HepG2 (cell line): Measurements from ENCODE around the gene ADAP2. TPM values are rescaled to one million over a fixed set of nuclear protein-coding genes. Genes with fewer than 3 reads are reported as not detected.

Experiments used
- ARID5B ChIP-seq: IDR thresholded peaks from 2 replicates; pipeline ENCODE4 v1.4.0; 2020; ENCODE audit warnings: mild to moderate bottlenecking, missing genetic modification reagents
- MTF1 ChIP-seq: sonication (generic); formaldehyde crosslinking; IDR thresholded peaks from 2 replicates; pipeline ENCODE4 v1.5.0; 2020; ENCODE audit warnings: missing genetic modification reagents
- NAIF1 ChIP-seq: sonication (generic); formaldehyde crosslinking; IDR thresholded peaks from 2 replicates; pipeline ENCODE4 v1.5.0; 2020; ENCODE audit warnings: mild to moderate bottlenecking, missing genetic modification reagents, borderline replicate concordance
- RNF2 ChIP-seq: fragments of 450-650 bp; conservative IDR thresholded peaks from 2 replicates; pipeline ENCODE4 v1.6.1; 2016; ENCODE audit warnings: low read depth
- SALL1 ChIP-seq: sonication (generic); formaldehyde crosslinking; IDR thresholded peaks from 2 replicates; pipeline ENCODE4 v1.8.0; 2022; ENCODE audit warnings: mild to moderate bottlenecking, missing genetic modification reagents
- SMAD9 ChIP-seq: sonication (generic); formaldehyde crosslinking; IDR thresholded peaks from 2 replicates; pipeline ENCODE4 v1.5.1; 2020; ENCODE audit warnings: mild to moderate bottlenecking, missing genetic modification reagents
- SMARCE1 ChIP-seq: fragments of 450-650 bp; IDR thresholded peaks from 2 replicates; pipeline ENCODE4 v1.6.1; 2017; ENCODE audit warnings: borderline replicate concordance
- SUZ12 ChIP-seq: fragments of 150-350 bp; IDR thresholded peaks from 2 replicates; pipeline ENCODE4 v1.6.1; 2014; ENCODE audit warnings: low read depth, low read length
- YEATS4 ChIP-seq: sonication (generic); formaldehyde crosslinking; IDR thresholded peaks from 2 replicates; pipeline ENCODE4 v1.4.0; 2020; ENCODE audit warnings: missing genetic modification reagents, borderline replicate concordance
- ZNF230 ChIP-seq: sonication (generic); formaldehyde crosslinking; IDR thresholded peaks from 2 replicates; pipeline ENCODE4 v1.4.0; 2020; ENCODE audit warnings: mild to moderate bottlenecking, missing genetic modification reagents
- ZNF407 ChIP-seq: sonication (generic); formaldehyde crosslinking; IDR thresholded peaks from one replicate; pipeline ENCODE4 v1.5.1; 2020; ENCODE audit warnings: mild to moderate bottlenecking, missing genetic modification reagents; ENCODE audit errors: not compliant biosample characterization
- ZNF496 ChIP-seq: sonication (generic); formaldehyde crosslinking; IDR thresholded peaks from 2 replicates; pipeline ENCODE4 v1.8.1; 2023; ENCODE audit warnings: mild to moderate bottlenecking, moderate library complexity, missing genetic modification reagents; ENCODE audit not compliant: insufficient replicate concordance
- ZNF615 ChIP-seq: sonication (generic); formaldehyde crosslinking; IDR thresholded peaks from 2 replicates; pipeline ENCODE4 v1.5.0; 2020; ENCODE audit warnings: mild to moderate bottlenecking, missing genetic modification reagents, borderline replicate concordance
- ZNF616 ChIP-seq: sonication (generic); formaldehyde crosslinking; IDR thresholded peaks from 2 replicates; pipeline ENCODE4 v1.5.0; 2020; ENCODE audit warnings: low read depth, mild to moderate bottlenecking, missing genetic modification reagents
- ZNF800 ChIP-seq: sonication (generic); formaldehyde crosslinking; IDR thresholded peaks from 2 replicates; pipeline ENCODE4 v1.4.0; 2020; ENCODE audit warnings: missing genetic modification reagents
- polyA plus RNA-seq, 8 experiments: library from polyadenylated mRNA; depleted of rRNA in 3 of 8; stranded (reverse) in 7 of 8; unstranded in 1 of 8; fragments of >200 nt; fragmentation: Illumina TruSeq in 4 of 8; extraction: Trizol in 4 of 8; gene quantifications; 2 replicates each; pipeline versions ENCODE4 v1.2.1 to v1.2.3, GENCODE V29; 2011 to 2016; ENCODE audit warnings: low read depth in 4 of 8, missing spikeins in 1 of 8, mixed read lengths in 1 of 8; ENCODE audit not compliant: insufficient read depth in 1 of 8
- total RNA-seq, 5 experiments: library from RNA; depleted of rRNA; stranded (reverse); fragments of >200 nt; fragmentation: Illumina TruSeq; extraction: Trizol; gene quantifications; 2 replicates each; pipeline ENCODE4 v1.2.3, GENCODE V29; 2016; ENCODE audit warnings: low read depth in 1 of 5

Gene ADAP2
- total and polyA plus RNA-seq, 2 of the 13 experiments (the other 11 are each of a cell fraction or from before 2014, with no cell fraction given): 0.51 to 0.70 TPM

GRCh38 chr17:31008374-31009041 is 86.8 kb downstream of the ADAP2 start (continued):
- TF ChIP-seq ZNF407 (CRISPR knock-in tag) (no peak), YEATS4 (CRISPR knock-in tag) (0 out of 2 replicates have a peak, but pooled peaks have one; percentile 27), NAIF1 (CRISPR knock-in tag) (peak; percentile 46; the same call in 1 of the 2 replicates), ZNF615 (no peak), MTF1 (no peak), SALL1 (CRISPR knock-in tag) (peak; percentile 45), ZNF496 (CRISPR knock-in tag) (no peak), SMAD9 (CRISPR knock-in tag) (0 out of 2 replicates have a peak, but pooled peaks have one; percentile 21), ZNF800 (CRISPR knock-in tag) (peak; percentile 61; the same call in 1 of the 2 replicates), ZNF616 (CRISPR knock-in tag) (no peak), SUZ12 (no peak), ARID5B (peak; percentile 22; the same call in 1 of the 2 replicates), ZNF230 (CRISPR knock-in tag) (no peak), RNF2 (0 out of 2 replicates have a peak, but pooled peaks have one; percentile 31), SMARCE1 (no peak)
